Neural progenitor cell (in vitro differentiated cells): ENCODE data around the gene DMBX1. TPM values are rescaled to one million over a fixed set of nuclear protein-coding genes. Genes with fewer than 3 reads are reported as not detected.

ENCODE experiments used
- DNase-seq: peaks from one replicate; pipeline ENCODE4 v3.0.0-alpha.2; 2016; ENCODE audit warnings: low spot score
- H2AFZ ChIP-seq: fragments of 200-600 bp; sonication (generic); replicated peaks from 2 replicates; pipeline ENCODE4 v1.6.1; 2016; ENCODE audit warnings: antibody characterized with exemption
- H3F3A ChIP-seq: fragments of 200-600 bp; sonication (generic); 2 replicates; pipeline ENCODE4 v1.6.1; 2016; ENCODE audit warnings: antibody characterized with exemption, low read depth
- H3K27ac ChIP-seq: fragments of 200-600 bp; sonication (generic); 2 replicates; pipeline ENCODE4 v1.5.1; 2016; ENCODE audit warnings: mild to moderate bottlenecking
- H3K27me3 ChIP-seq: fragments of 200-600 bp; sonication (generic); 2 replicates; pipeline ENCODE4 v1.6.1; 2016; ENCODE audit warnings: mild to moderate bottlenecking, moderate library complexity
- H3K36me3 ChIP-seq: fragments of 200-600 bp; sonication (generic); 2 replicates; pipeline ENCODE4 v1.5.1; 2016
- H3K4me1 ChIP-seq: fragments of 200-600 bp; sonication (generic); 2 replicates; pipeline ENCODE4 v1.6.1; 2016; ENCODE audit warnings: mixed run types
- H3K4me2 ChIP-seq: fragments of 200-600 bp; sonication (generic); 2 replicates; pipeline ENCODE4 v1.6.1; 2016
- H3K4me3 ChIP-seq: fragments of 200-600 bp; sonication (generic); 2 replicates; pipeline ENCODE4 v1.5.1; 2016
- H3K79me2 ChIP-seq: fragments of 200-600 bp; sonication (generic); 2 replicates; pipeline ENCODE4 v1.6.1; 2016; ENCODE audit warnings: low read depth
- H3K9ac ChIP-seq: fragments of 200-600 bp; sonication (generic); 2 replicates; pipeline ENCODE4 v1.6.1; 2016
- H3K9me3 ChIP-seq: fragments of 200-600 bp; sonication (generic); 2 replicates; pipeline ENCODE4 v1.5.1; 2016; ENCODE audit warnings: low read depth
- H4K20me1 ChIP-seq: fragments of 200-600 bp; sonication (generic); 2 replicates; pipeline ENCODE4 v1.6.1; 2016; ENCODE audit warnings: low read depth
- H3K27ac Mint-ChIP-seq: 3 replicates; pipeline ENCODE4 v1.8.0; 2021; ENCODE audit warnings: mixed read lengths
- H3K27me3 Mint-ChIP-seq: 2 replicates; pipeline ENCODE4 v1.8.0; 2022; ENCODE audit warnings: low read depth, mild to moderate bottlenecking, inconsistent platforms, moderate library complexity, mixed read lengths; ENCODE audit not compliant: insufficient read depth
- H3K36me3 Mint-ChIP-seq: 3 replicates; pipeline ENCODE4 v1.8.0; 2021; ENCODE audit warnings: mixed read lengths
- H3K4me1 Mint-ChIP-seq: 3 replicates; pipeline ENCODE4 v1.8.0; 2021; ENCODE audit warnings: mixed read lengths
- H3K4me3 Mint-ChIP-seq: 3 replicates; pipeline ENCODE4 v1.8.0; 2021; ENCODE audit warnings: mild to moderate bottlenecking, moderate library complexity, mixed read lengths
- H3K9me3 Mint-ChIP-seq: 3 replicates; pipeline ENCODE4 v1.8.0; 2020; ENCODE audit warnings: mixed read lengths
- EZH2 ChIP-seq: fragments of 200-600 bp; sonication (generic); IDR thresholded peaks from 2 replicates; pipeline ENCODE4 v1.6.1; 2017; ENCODE audit warnings: antibody characterized with exemption, mild to moderate bottlenecking, moderate library complexity
- EZH2phosphoT487 ChIP-seq: fragments of 200-600 bp; sonication (generic); IDR thresholded peaks from 2 replicates; pipeline ENCODE4 v1.6.1; 2017; ENCODE audit warnings: antibody characterized with exemption
- total RNA-seq: library from RNA; depleted of rRNA; stranded (reverse); fragments of >200 nt; gene quantifications from 2 replicates; pipeline ENCODE4 v1.2.3, GENCODE V29; 2015; ENCODE audit warnings: low replicate concordance
- TF ChIP-seq, protein P1 (sequence below): fragments of 200-600 bp; sonication (generic); IDR thresholded peaks from 2 replicates; pipeline ENCODE4 v1.5.1; 2017; ENCODE audit warnings: antibody characterized with exemption, mild to moderate bottlenecking

Gene DMBX1
- total RNA-seq, 1 donor from 2014 or later = 0.06 TPM

DNA sequence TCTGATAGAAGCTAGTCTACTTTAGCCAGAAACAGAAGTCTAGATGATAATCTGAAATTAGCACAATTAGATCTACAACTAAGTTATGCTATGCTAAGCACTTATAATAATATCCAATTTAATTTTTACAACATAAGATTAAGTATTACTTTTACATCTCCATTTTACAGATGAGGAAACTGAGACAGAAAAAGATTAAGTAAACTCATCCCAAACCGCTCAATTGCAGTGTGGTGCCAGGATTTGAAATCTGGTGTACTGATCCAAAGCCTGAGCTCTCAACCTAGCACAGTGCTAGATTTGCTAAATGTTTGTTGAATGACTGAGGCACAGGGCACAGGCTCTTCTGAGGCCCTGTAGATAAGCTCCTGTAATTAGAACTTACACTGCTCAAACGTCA lies 48.0 kb downstream of the DMBX1 start:
- H3F3A ChIP-seq = no peaks in the 10 kb centered on the region
- H3K4me3 ChIP-seq = no peak overlapping the region
- Mint-ChIP-seq H3K4me1 (no peaks in the 10 kb centered on the region), H3K27me3 (peaks cover 51% of the 10 kb centered on the region), H3K27ac (no peak overlapping the region), H3K36me3 (peaks cover under 1% of the 10 kb centered on the region), H3K4me3 (no peak overlapping the region), H3K9me3 (peaks cover 24% of the 10 kb centered on the region)
- H3K4me1 ChIP-seq = peaks cover 4% of the 10 kb centered on the region
- no peak for DNase-seq
- no peaks in the 10 kb centered on the region for H3K36me3 ChIP-seq
- H3K9me3 ChIP-seq = no peaks in the 10 kb centered on the region
- peaks cover under 1% of the 10 kb centered on the region for H4K20me1 ChIP-seq
- no peaks in the 10 kb centered on the region for H3K79me2 ChIP-seq
- H3K27me3 ChIP-seq = peaks cover 100% of the 10 kb centered on the region
- no peak overlapping the region for H3K4me2 ChIP-seq
- TF ChIP-seq, protein P1, sequence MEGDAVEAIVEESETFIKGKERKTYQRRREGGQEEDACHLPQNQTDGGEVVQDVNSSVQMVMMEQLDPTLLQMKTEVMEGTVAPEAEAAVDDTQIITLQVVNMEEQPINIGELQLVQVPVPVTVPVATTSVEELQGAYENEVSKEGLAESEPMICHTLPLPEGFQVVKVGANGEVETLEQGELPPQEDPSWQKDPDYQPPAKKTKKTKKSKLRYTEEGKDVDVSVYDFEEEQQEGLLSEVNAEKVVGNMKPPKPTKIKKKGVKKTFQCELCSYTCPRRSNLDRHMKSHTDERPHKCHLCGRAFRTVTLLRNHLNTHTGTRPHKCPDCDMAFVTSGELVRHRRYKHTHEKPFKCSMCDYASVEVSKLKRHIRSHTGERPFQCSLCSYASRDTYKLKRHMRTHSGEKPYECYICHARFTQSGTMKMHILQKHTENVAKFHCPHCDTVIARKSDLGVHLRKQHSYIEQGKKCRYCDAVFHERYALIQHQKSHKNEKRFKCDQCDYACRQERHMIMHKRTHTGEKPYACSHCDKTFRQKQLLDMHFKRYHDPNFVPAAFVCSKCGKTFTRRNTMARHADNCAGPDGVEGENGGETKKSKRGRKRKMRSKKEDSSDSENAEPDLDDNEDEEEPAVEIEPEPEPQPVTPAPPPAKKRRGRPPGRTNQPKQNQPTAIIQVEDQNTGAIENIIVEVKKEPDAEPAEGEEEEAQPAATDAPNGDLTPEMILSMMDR = no peak
- TF ChIP-seq EZH2 (no peak), EZH2phosphoT487 (no peak)
- no peak overlapping the region for H2AFZ ChIP-seq
- H3K27ac ChIP-seq = no peak overlapping the region
- no peak overlapping the region for H3K9ac ChIP-seq

DNA sequence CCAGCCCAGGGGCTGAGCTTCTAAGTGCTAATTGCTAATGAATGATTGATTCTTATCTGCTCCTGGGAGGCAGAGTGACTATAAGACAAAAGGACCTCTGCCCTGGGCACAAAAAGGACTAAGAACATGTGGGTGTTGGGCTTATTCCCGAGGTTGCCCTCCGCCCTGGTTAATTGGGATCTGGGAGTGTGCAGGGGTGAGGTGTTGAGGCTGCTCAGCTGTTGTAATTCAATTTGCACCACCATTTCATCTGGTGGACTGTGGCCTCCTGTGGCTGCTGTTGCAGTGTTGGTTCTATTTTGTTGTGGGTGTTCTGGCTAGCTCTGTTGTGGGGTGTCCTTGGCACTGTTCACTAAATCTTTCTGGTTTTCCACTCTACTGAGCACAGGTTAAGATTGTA lies 48.5 kb downstream of the DMBX1 start:
- H3K9me3 Mint-ChIP-seq = peaks cover 24% of the 10 kb centered on the region
- peaks cover 56% of the 10 kb centered on the region for H3K27me3 Mint-ChIP-seq
- Histone ChIP-seq H3K27me3 (peaks cover 100% of the 10 kb centered on the region), H3K9ac (no peak overlapping the region), H3K27ac (no peak overlapping the region), H3K4me2 (no peak overlapping the region), H3K9me3 (no peaks in the 10 kb centered on the region), H3K4me1 (peaks cover 4% of the 10 kb centered on the region), H3K4me3 (no peak overlapping the region), H3K79me2 (no peaks in the 10 kb centered on the region), H3F3A (no peaks in the 10 kb centered on the region), H3K36me3 (no peaks in the 10 kb centered on the region), H2AFZ (no peak overlapping the region), H4K20me1 (no peaks in the 10 kb centered on the region)
- TF ChIP-seq EZH2phosphoT487 (no peak), EZH2 (no peak)
- TF ChIP-seq, protein P1 = no peak
- H3K27ac Mint-ChIP-seq = no peak overlapping the region
- H3K4me1 Mint-ChIP-seq = no peaks in the 10 kb centered on the region
- peaks cover 2% of the 10 kb centered on the region for H3K36me3 Mint-ChIP-seq
- peak overlapping the region; percentile 13 for H3K4me3 Mint-ChIP-seq
- no peak for DNase-seq

Other genes starting within 250 kb of the DMBX1 start
- gene RAD54L, start 242.1 kb upstream of the DMBX1 start, total RNA-seq = 22.2 and 38.2 TPM in 2 replicates
- gene LRRC41, start 186.2 kb upstream of the DMBX1 start, total RNA-seq = 43.1 and 86.2 TPM in 2 replicates
- gene UQCRH, start 186.1 kb upstream of the DMBX1 start, total RNA-seq = 613 and 872 TPM in 2 replicates
- 12.4 and 17.0 TPM in 2 replicates for gene NSUN4, start 149.0 kb upstream of the DMBX1 start, total RNA-seq
- gene FAAH, start 95.5 kb upstream of the DMBX1 start, total RNA-seq = 13.9 and 40.4 TPM in 2 replicates
- not detected in 2 replicates for gene KNCN, start 61.8 kb downstream of the DMBX1 start, total RNA-seq
- 10.5 and 16.4 TPM in 2 replicates for gene MKNK1, start 114.4 kb downstream of the DMBX1 start, total RNA-seq
- 1.1 and 2.3 TPM in 2 replicates for gene MOB3C, start 127.0 kb downstream of the DMBX1 start, total RNA-seq
- gene ATPAF1, start 178.5 kb downstream of the DMBX1 start, total RNA-seq = 65.1 and 79.3 TPM in 2 replicates
- not detected in 2 replicates for gene TEX38, start 182.0 kb downstream of the DMBX1 start, total RNA-seq
- gene EFCAB14, start 229.3 kb downstream of the DMBX1 start, total RNA-seq = 28.5 and 44.7 TPM in 2 replicates